Neural cell (in vitro differentiated cells): ENCODE results near the gene ACACA.

ENCODE experiments used
- EZH2 ChIP-seq: fragments of 200-600, 300-800 bp; shearing (Covaris generic), sonication (generic); IDR thresholded peaks from 2 replicates; pipeline ENCODE4 v1.6.1; 2014; ENCODE audit warnings: antibody characterized with exemption, low read length, borderline replicate concordance, mild to moderate bottlenecking; ENCODE audit not compliant: insufficient read depth, poor library complexity, severe bottlenecking
- MXI1 ChIP-seq: fragments of 450-650 bp; conservative IDR thresholded peaks from 2 replicates; pipeline ENCODE4 v1.6.1; 2014; ENCODE audit warnings: antibody characterized with exemption, mild to moderate bottlenecking; ENCODE audit not compliant: poor library complexity, severe bottlenecking
- POLR2AphosphoS5 ChIP-seq: IDR thresholded peaks from 2 replicates; pipeline ENCODE4 v1.6.1; 2012
- RAD21 ChIP-seq: fragments of 450-650 bp; conservative IDR thresholded peaks from 2 replicates; pipeline ENCODE4 v1.6.1; 2014; ENCODE audit warnings: antibody characterized with exemption, mild to moderate bottlenecking, moderate library complexity
- SMC3 ChIP-seq: fragments of 450-650 bp; conservative IDR thresholded peaks from 2 replicates; pipeline ENCODE4 v1.6.1; 2014; ENCODE audit warnings: antibody characterized with exemption, mild to moderate bottlenecking, moderate library complexity; ENCODE audit not compliant: poor library complexity
- TAF1 ChIP-seq: IDR thresholded peaks from 2 replicates; pipeline ENCODE4 v1.6.1; 2012; ENCODE audit warnings: low read depth
- TF ChIP-seq, protein P1 (sequence below): fragments of 450-650 bp; IDR thresholded peaks from 2 replicates; pipeline ENCODE4 v1.5.1; 2014; ENCODE audit warnings: antibody characterized with exemption, mild to moderate bottlenecking, moderate library complexity; ENCODE audit not compliant: poor library complexity, severe bottlenecking

DNA sequence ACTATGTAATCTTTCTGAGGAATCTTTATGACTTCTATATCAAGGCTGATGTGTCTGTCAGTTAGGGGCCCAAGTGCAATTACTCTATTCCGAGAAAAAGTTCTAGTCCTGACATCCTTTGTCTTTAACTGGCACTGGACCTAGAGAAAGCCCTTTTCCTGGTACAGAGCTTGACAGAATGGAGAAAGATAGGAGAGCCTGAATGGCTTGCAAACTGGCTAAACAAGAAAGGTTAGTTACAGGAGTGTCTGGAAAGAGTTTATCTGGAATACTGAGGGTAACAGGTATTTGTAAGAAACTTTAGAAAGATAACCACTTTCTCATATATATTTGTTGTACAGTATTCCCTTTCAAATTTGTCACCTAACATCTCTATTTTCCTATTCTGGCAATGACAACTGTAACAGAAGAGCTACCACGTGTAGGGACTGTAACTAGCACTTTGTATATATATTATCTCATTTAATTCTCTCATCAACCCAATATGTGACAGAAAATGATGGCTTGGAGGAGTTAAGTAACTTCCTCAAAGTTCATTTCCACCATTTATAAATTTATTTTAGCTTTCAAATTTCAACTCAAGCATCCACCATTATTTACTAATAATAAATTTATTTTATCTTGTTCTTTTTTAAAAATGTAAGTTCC, 128.3 kb downstream of the ACACA start:
- TF ChIP-seq, protein P1, sequence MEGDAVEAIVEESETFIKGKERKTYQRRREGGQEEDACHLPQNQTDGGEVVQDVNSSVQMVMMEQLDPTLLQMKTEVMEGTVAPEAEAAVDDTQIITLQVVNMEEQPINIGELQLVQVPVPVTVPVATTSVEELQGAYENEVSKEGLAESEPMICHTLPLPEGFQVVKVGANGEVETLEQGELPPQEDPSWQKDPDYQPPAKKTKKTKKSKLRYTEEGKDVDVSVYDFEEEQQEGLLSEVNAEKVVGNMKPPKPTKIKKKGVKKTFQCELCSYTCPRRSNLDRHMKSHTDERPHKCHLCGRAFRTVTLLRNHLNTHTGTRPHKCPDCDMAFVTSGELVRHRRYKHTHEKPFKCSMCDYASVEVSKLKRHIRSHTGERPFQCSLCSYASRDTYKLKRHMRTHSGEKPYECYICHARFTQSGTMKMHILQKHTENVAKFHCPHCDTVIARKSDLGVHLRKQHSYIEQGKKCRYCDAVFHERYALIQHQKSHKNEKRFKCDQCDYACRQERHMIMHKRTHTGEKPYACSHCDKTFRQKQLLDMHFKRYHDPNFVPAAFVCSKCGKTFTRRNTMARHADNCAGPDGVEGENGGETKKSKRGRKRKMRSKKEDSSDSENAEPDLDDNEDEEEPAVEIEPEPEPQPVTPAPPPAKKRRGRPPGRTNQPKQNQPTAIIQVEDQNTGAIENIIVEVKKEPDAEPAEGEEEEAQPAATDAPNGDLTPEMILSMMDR, result no peak
- TF ChIP-seq RAD21, result no peak
- TF ChIP-seq POLR2AphosphoS5, result no peak
- TF ChIP-seq TAF1, result no peak
- no peak for TF ChIP-seq EZH2
- no peak for TF ChIP-seq MXI1
- no peak for TF ChIP-seq SMC3
